Sigmoid colon (tissue), 4 donors: ENCODE measurements around the gene CCDC77.

Source experiments
- CTCF ChIP-seq, 4 experiments: fragments of 450-650 bp in 3 of 4; fragments of 200-600 bp in 1 of 4; IDR thresholded peaks; one replicate each; pipeline ENCODE4 v1.5.1; 2016 to 2019; ENCODE audit warnings: antibody characterized with exemption in 4 of 4, mild to moderate bottlenecking in 3 of 4, moderate library complexity in 2 of 4
- EP300 ChIP-seq, 4 donors: sonication (generic); formaldehyde crosslinking; IDR thresholded peaks; one replicate each; pipeline ENCODE4 v1.6.1; 2017; ENCODE audit warnings: antibody characterized with exemption in 4 of 4

DNA sequence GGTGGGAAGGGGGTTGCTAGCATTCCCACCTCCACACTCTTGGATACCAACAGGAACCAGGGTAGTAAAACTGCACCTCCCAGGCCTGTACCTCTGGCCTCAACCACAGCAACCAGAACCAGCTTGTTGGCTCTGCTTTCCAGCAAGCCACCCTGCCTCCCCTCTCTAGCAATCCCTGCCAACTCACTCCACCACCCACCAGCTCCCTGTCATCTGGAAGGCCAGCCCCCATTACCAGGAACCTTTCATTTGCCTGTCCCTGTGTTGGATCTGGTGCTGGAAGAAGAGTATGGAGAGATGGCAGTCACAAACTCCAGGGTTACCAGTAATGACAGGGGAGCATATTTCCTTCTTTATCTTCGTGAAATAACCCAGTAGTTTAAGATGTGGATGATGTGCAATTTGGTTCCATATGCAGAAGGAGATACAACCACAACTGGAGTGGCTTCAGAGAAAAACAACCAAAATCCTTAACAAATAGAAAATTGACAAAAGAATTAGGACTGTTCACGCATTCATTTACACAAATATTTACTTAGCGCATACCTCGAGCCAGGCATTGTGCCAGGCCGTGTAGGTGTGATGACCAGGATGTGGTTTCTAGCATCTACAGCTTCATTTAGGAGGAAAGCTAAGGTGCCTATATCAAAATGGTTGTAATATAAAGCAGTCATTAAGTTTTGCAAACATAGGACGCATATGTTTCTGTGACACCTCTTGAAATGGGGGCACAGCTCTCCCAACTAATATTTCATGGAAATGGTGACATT is 61.7 kb downstream of the CCDC77 start:
- TF ChIP-seq CTCF (IDR thresholded peaks at IDR 0.05) (no peak), EP300 (IDR thresholded peaks at IDR 0.05) (no peak)
